ENCODE data around the gene CPLX1.
A peak's percentile ranks its signal among the peaks of the same experiment; 100 is the strongest.
"Not testable (repeated sequence)": the region's sequence is repeated elsewhere in the genome, so short reads cannot be mapped to it uniquely, and the experiment has no call there.

CPLX1 gene

DNA sequence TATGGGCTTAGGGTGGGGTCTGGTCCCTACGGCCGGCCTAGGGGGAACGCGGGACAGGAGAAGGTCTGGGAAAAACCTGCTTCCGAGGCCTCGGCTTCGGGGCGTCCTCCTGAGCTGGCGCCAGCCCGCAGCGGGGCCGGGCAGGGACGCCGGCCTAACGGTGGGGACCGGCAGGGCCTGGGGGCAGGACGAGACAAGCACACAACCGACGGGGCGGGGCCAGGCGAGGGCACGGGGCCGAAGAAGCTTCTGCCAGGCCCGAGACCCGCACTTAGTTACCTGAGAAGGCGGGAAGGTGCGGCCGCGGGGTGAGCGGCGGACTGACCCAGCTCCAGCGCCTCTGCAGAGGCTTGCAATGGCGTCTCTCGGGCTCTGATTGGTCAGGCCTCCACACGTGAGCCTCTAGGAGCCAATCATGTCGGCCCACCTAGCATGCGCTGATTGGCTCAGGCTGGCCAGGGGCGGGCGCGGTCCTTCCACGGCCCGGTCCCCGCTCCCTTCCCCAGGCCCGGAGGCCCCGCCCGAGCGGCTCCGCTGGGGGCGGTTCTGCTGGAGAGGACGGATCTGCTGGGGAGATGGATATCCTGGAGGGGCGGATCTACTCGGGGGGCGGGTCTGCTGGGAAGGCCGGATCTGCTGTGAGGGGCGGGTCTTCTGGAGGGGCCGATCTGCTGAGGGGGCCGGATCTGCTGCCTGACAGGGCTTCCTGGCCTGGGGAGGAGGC lies 44.3 kb downstream of the CPLX1 start:
- TF ChIP-seq, protein P1, sequence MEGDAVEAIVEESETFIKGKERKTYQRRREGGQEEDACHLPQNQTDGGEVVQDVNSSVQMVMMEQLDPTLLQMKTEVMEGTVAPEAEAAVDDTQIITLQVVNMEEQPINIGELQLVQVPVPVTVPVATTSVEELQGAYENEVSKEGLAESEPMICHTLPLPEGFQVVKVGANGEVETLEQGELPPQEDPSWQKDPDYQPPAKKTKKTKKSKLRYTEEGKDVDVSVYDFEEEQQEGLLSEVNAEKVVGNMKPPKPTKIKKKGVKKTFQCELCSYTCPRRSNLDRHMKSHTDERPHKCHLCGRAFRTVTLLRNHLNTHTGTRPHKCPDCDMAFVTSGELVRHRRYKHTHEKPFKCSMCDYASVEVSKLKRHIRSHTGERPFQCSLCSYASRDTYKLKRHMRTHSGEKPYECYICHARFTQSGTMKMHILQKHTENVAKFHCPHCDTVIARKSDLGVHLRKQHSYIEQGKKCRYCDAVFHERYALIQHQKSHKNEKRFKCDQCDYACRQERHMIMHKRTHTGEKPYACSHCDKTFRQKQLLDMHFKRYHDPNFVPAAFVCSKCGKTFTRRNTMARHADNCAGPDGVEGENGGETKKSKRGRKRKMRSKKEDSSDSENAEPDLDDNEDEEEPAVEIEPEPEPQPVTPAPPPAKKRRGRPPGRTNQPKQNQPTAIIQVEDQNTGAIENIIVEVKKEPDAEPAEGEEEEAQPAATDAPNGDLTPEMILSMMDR (conservative IDR thresholded peaks at IDR 0.05): no peak
- H3K27ac ChIP-seq: peak overlapping the region; percentile 97

DNA sequence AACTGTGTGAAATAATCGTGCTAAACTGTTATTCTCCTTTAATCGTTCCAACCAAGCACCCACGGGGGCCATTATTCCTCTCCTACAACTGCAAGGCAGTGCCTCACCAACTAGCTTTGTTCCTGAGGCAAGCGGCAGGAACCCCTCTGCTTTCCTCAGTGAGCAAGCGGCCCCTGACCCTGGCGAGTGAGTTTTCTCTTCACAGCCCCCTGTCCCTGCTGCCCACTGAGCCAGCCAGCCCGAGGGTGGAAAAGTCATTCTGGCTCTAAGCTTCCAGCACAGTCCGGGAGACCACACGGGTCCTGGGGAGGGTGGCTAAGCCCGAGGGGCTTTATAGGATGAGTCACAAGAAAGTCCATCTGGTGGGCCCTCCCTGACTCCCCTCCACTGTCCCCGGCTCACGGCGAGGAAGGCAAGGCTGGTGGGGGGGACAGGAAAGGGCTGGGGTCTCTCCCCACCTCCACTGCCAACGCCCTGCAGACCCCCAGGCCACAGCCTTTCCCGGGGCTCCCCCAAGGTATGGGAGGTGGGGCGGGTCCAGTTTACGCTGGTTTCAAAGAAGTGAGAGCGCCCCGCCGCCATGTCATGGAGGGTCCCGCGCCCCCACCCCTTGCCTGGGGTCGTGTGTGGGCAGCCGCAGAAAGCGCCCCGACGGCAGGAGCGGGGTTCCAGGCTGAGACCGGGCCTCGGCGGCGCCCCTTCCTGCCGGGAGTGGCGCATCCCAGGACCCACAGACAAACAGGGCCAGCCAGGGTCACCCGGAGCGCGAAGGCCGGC lies 45.0 kb downstream of the CPLX1 start:
- TF ChIP-seq, protein P1 (conservative IDR thresholded peaks at IDR 0.05): no peak
- H3K27ac ChIP-seq: peak overlapping the region; percentile 97

DNA sequence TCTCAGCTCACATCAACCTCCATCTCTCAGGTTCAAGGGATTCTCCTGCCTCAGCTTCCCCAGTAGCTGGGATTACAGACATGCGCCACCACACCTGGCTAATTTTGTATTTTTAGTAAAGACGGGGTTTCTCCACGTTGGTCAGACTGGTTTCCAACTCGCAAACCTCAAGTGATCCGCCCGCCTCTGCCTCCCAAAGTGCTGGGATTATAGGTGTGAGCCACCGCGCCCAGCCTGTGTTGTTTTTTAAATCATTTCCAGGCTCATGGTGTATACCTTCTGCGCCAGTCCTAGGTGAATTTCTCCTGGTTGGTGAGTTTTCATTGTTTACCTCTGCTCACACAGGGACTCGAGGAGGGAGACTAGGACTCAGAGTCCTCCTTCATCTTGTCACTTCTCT lies 45.7 kb downstream of the CPLX1 start:
- H3K27ac ChIP-seq: peak overlapping the region; percentile 97

DNA sequence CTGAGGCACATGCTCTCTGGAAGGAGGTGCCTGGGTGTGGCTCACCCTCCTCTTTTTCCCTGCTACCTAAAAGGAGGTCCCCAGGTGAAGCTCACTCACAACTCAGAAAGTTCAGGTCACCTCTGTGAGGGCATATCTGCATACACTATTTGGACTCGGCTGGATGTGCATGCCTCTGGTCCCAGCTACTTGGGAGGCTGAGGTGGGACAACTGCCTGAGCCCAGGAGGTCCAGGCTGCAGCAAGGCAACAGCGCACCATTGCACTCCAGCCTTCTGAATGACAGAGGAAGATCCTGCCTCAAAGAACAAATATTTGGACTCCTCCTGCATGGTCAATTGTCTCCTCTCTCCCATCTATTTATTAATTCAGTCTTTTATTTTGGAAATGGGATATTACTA lies 46.4 kb downstream of the CPLX1 start:
- TF ChIP-seq, protein P1 (conservative IDR thresholded peaks at IDR 0.05): no peak
- peak overlapping the region; percentile 97; the same call in 1 of the 2 replicates for H3K27ac ChIP-seq

DNA sequence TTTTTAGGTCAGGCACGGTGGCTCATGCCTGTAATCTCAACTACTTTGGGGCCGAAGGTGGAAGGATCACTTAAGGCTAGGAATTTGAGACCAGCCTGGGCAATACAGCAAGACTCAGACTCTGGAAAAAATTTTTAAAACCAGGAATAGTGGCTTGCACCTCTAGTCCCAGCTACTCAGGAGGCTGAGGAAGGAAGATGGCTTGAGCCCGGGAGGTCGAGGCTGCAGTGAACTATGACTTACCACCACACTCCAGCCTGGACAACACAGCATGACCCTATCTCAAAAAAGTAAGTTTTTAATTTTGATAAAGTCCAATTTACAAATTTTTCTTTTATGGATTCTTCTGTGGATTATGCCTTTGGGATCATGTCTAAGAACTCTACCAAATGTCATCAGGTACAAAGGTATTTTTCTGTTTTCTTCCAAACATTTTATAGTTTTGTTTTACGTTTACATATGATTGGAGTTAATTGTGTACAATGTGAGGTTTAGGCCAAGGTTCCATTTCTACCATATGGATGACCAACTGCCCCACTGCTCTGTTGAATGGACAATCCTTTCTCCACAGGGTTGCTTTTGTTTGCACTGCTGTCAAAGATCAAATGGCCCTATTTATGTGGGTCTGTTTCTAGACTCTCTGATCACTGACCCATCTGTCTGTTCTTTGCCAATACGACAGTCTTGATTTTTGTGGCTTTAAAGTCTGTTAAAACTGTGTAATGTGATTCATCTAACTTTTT lies 48.2 kb downstream of the CPLX1 start:
- TF ChIP-seq, protein P1 (conservative IDR thresholded peaks at IDR 0.05): no peak
- no peak overlapping the region for H3K27ac ChIP-seq

DNA sequence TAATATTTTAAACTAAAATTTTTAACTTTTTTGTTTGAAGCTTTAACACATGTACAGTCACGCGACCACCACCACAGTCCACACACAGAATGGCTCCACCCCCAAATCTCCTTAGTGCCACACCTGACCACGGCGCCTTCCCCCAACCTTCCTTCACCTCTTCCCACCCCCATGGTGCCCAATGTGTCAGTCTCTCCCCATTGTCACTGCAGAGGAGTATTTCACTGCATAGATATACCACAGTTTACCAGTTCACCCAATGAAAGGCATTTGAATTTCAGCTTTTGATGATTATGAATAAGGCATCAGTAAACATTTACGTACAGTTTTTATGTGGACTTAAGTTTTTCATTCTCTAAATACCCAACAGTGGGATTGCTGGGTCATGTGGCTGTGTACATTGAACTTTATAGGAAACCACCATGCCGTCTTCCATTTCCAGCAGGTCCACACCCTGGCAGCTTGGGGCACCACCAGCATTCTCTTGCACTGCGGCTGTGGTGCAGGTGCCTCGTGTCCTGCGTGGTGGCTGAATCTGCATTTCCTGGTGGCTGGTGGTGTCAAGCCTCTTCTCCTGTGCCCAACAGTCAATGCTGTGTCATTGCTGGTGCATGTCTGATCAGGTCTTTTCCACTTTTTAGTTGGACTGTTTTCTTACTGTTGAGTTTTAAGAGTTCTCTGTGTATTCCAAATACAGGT lies 49.0 kb downstream of the CPLX1 start:
- H3K27ac ChIP-seq: no peak overlapping the region
- TF ChIP-seq, protein P1 (conservative IDR thresholded peaks at IDR 0.05): no peak

DNA sequence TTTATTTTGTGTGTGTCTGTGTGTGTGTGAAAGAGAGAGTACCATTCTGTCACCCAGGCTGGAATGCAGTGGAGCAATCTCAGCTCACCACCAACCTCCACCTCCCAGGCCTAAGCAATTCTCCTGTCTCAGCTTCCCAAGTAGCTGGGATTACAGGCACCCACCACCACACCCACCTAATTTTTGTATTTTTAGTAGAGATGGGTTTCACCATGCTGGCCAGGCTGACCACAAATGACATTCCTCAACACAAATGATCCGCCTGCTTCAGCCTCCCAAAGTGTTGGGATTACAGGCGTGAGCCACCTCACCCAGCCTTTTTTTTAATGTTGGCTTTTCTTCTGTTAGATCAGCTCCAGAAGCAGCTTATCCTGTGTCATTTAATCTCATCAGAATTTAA lies 50.4 kb downstream of the CPLX1 start:
- H3K27ac ChIP-seq: not testable (repeated sequence)

DNA sequence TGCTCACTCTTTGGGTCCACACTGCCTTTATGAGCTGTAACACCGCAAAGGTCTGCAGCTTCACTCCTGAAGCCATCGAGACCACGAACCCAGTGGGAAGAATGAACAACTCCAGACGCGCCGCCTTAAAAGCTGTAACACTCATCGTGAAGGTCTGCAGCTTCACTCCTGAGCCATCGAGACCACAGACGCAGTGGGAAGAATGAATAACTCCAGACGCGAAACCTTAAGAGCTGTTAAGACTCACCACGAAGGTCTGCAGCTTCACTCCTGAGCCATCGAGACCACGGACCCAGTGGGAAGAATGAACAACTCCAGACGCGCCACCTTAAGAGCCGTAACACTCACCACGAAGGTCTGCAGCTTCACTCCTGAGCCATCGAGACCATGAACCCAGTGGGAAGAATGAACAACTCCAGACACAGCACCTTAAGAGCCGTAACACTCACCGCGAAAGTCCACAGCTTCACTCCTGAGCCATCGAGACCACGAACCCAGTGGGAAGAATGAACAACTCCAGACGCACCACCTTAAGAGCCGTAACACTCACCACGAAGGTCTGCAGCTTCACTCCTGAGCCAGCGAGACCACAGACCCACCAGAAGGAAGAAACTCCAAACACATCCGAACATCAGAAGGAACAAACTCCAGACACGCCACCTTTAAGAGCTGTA lies 51.4 kb downstream of the CPLX1 start:
- not testable (repeated sequence) for H3K27ac ChIP-seq

Measured in VCaP (cell line).